ENCODE data around the gene GABBR2.

Gene GABBR2

GRCh38 chr9:98642661-98643312 lies 65.9 kb downstream of the GABBR2 start:
- Histone ChIP-seq H3K4me1 (ENCODE audit: low read length) (no peaks in the 10 kb centered on the region), H2AFZ (ENCODE audit: low read depth, low read length) (no peak overlapping the region), H3K36me3 (replicated peaks; ENCODE audit: low read depth, low read length) (no peaks in the 10 kb centered on the region), H4K20me1 (ENCODE audit: insufficient read depth, low read length) (no peaks in the 10 kb centered on the region), H3K9ac (ENCODE audit: low read length) (no peak overlapping the region), H3K4me2 (ENCODE audit: low read length) (no peak overlapping the region), H3K79me2 (ENCODE audit: low read length) (no peaks in the 10 kb centered on the region), H3K27me3 (ENCODE audit: low read depth, low read length) (peaks cover 22% of the 10 kb centered on the region), H3K9me3 (ENCODE audit: insufficient read depth, low read length) (no peaks in the 10 kb centered on the region), H3K27ac (ENCODE audit: low read length) (no peak overlapping the region), H3K4me3 (ENCODE audit: low read length) (no peak overlapping the region)
- TF ChIP-seq CTCF (IDR thresholded peaks at IDR 0.05; ENCODE audit: low read depth, low read length) (0 out of 2 replicates have a peak, but pooled peaks have one; percentile 14), EZH2phosphoT487 (IDR thresholded peaks at IDR 0.05; ENCODE audit: low read depth) (no peak)

GRCh38 chr9:98641695-98642094 lies 67.0 kb downstream of the GABBR2 start:
- no peak overlapping the region for H3K4me2 ChIP-seq (ENCODE audit: low read length)
- H3K27me3 ChIP-seq (ENCODE audit: low read depth, low read length) = peaks cover 22% of the 10 kb centered on the region
- no peaks in the 10 kb centered on the region for H3K4me1 ChIP-seq (ENCODE audit: low read length)
- no peak overlapping the region for H3K27ac ChIP-seq (ENCODE audit: low read length)
- H4K20me1 ChIP-seq (ENCODE audit: insufficient read depth, low read length) = no peaks in the 10 kb centered on the region
- no peak overlapping the region for H2AFZ ChIP-seq (ENCODE audit: low read depth, low read length)
- H3K4me3 ChIP-seq (ENCODE audit: low read length) = no peak overlapping the region
- no peaks in the 10 kb centered on the region for H3K79me2 ChIP-seq (ENCODE audit: low read length)
- TF ChIP-seq CTCF (IDR thresholded peaks at IDR 0.05; ENCODE audit: low read depth, low read length) (no peak), EZH2phosphoT487 (IDR thresholded peaks at IDR 0.05; ENCODE audit: low read depth) (no peak)
- no peak overlapping the region for H3K9ac ChIP-seq (ENCODE audit: low read length)
- H3K9me3 ChIP-seq (ENCODE audit: insufficient read depth, low read length) = no peaks in the 10 kb centered on the region
- no peaks in the 10 kb centered on the region for H3K36me3 ChIP-seq (replicated peaks; ENCODE audit: low read depth, low read length)

GRCh38 chr9:98640394-98640793 lies 68.3 kb downstream of the GABBR2 start:
- H3K4me3 ChIP-seq (ENCODE audit: low read length) = no peak overlapping the region
- no peak overlapping the region for H2AFZ ChIP-seq (ENCODE audit: low read depth, low read length)
- no peaks in the 10 kb centered on the region for H3K79me2 ChIP-seq (ENCODE audit: low read length)
- no peak overlapping the region for H3K4me2 ChIP-seq (ENCODE audit: low read length)
- H4K20me1 ChIP-seq (ENCODE audit: insufficient read depth, low read length) = no peaks in the 10 kb centered on the region
- no peak overlapping the region for H3K9ac ChIP-seq (ENCODE audit: low read length)
- H3K36me3 ChIP-seq (replicated peaks; ENCODE audit: low read depth, low read length) = no peaks in the 10 kb centered on the region
- H3K4me1 ChIP-seq (ENCODE audit: low read length) = no peaks in the 10 kb centered on the region
- H3K27me3 ChIP-seq (ENCODE audit: low read depth, low read length) = peaks cover 17% of the 10 kb centered on the region
- H3K27ac ChIP-seq (ENCODE audit: low read length) = no peak overlapping the region
- TF ChIP-seq EZH2phosphoT487 (IDR thresholded peaks at IDR 0.05; ENCODE audit: low read depth) (no peak), CTCF (IDR thresholded peaks at IDR 0.05; ENCODE audit: low read depth, low read length) (no peak)
- no peaks in the 10 kb centered on the region for H3K9me3 ChIP-seq (ENCODE audit: insufficient read depth, low read length)

GRCh38 chr9:98639133-98639532 lies 69.6 kb downstream of the GABBR2 start:
- no peak overlapping the region for H3K9ac ChIP-seq (ENCODE audit: low read length)
- no peak overlapping the region for H3K4me2 ChIP-seq (ENCODE audit: low read length)
- H3K4me3 ChIP-seq (ENCODE audit: low read length) = no peak overlapping the region
- TF ChIP-seq EZH2phosphoT487 (IDR thresholded peaks at IDR 0.05; ENCODE audit: low read depth) = no peak
- TF ChIP-seq CTCF (IDR thresholded peaks at IDR 0.05; ENCODE audit: low read depth, low read length) = no peak
- H3K27me3 ChIP-seq (ENCODE audit: low read depth, low read length) = peaks cover 9% of the 10 kb centered on the region; the same call in 1 of the 2 replicates
- H3K4me1 ChIP-seq (ENCODE audit: low read length) = no peaks in the 10 kb centered on the region
- no peaks in the 10 kb centered on the region for H3K79me2 ChIP-seq (ENCODE audit: low read length)
- H2AFZ ChIP-seq (ENCODE audit: low read depth, low read length) = no peak overlapping the region
- no peaks in the 10 kb centered on the region for H3K36me3 ChIP-seq (replicated peaks; ENCODE audit: low read depth, low read length)
- no peaks in the 10 kb centered on the region for H4K20me1 ChIP-seq (ENCODE audit: insufficient read depth, low read length)
- H3K27ac ChIP-seq (ENCODE audit: low read length) = no peak overlapping the region
- H3K9me3 ChIP-seq (ENCODE audit: insufficient read depth, low read length) = no peaks in the 10 kb centered on the region

All from OCI-LY3 (cell line).